ENCODE data around the gene SLC1A1.

GRCh38 chr9:4463824-4464223, 26.4 kb upstream of the SLC1A1 start:
- TF ChIP-seq TAF1 (IDR thresholded peaks at IDR 0.05; ENCODE audit: borderline replicate concordance, low read depth, low read length) (no peak), POLR2A (IDR thresholded peaks at IDR 0.05; ENCODE audit: low read depth, low read length) (no peak)
